ENCODE results near the gene CDH23.

The CDH23 gene

DNA sequence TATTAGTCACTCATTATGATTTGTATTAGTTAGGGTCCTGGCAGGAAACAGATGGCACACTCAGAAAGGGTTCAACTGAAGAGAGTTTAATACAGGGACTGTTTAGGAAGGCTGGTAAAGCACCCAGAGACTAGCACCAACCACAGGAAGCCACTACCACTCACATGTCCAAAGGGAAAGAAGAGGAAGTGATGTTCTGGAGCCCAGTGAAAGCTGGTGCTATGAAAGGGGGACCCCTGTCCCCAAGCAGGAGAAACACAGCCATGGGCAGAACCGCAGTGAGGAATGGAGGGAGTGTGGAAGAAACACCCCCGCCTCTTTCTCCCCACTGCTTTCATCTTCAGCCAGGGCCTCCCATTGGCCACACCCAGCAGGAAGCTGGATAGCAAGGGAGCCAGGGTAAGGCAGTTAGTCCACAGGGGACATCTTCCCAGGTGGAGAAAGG lies 379.8 kb downstream of the CDH23 start:
- H3K27me3 Mint-ChIP-seq, result no peaks in the 10 kb centered on the region
- no peak for ATAC-seq (ENCODE audit: low read depth)
- H3K27ac Mint-ChIP-seq, result peak overlapping the region; percentile 20
- no peak for DNase-seq (ENCODE audit: low spot score in 2 of 2)
- H3K9me3 Mint-ChIP-seq, result peaks cover 1% of the 10 kb centered on the region
- H3K4me3 Mint-ChIP-seq, result peak overlapping the region; percentile 7
- H3K4me1 Mint-ChIP-seq, result peaks cover 43% of the 10 kb centered on the region
- H3K36me3 Mint-ChIP-seq, result no peaks in the 10 kb centered on the region

DNA sequence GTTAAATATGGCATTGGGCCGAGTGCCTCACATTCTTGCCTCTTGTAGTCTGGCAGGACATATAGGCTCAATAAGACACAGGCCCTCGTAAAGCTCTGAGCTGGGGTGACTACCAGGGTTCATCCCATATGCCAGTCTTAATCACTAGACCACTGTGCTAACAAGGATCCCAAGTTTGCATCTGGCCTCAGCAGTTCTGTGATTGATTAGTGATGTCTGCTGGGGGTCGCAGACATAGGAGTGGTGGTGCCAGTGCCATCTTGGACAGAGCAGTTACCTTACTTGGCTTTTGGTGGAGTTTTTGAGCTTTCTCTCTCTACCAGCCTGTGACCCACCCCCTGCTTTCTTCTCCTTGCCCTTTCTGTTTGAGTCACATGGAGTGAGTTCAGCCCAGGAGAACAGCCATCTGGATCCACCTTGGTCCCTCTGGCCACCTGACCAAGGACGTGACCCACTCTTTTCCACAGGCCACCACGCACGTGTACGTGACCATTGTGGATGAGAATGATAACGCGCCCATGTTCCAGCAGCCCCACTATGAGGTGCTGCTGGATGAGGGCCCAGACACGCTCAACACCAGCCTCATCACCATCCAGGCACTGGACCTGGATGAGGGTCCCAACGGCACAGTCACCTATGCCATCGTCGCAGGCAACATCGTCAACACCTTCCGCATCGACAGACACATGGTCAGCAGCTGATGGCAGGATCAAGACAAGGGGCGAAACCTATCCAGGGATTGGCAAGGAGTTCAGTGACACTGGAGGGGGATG lies 380.7 kb downstream of the CDH23 start:
- ATAC-seq (ENCODE audit: low read depth) (no peak), DNase-seq (ENCODE audit: low spot score in 2 of 2) (no peak)
- Mint-ChIP-seq H3K4me1 (peaks cover 34% of the 10 kb centered on the region), H3K36me3 (no peaks in the 10 kb centered on the region), H3K4me3 (no peak overlapping the region), H3K27me3 (no peaks in the 10 kb centered on the region), H3K9me3 (peaks cover 1% of the 10 kb centered on the region), H3K27ac (no peak overlapping the region)

DNA sequence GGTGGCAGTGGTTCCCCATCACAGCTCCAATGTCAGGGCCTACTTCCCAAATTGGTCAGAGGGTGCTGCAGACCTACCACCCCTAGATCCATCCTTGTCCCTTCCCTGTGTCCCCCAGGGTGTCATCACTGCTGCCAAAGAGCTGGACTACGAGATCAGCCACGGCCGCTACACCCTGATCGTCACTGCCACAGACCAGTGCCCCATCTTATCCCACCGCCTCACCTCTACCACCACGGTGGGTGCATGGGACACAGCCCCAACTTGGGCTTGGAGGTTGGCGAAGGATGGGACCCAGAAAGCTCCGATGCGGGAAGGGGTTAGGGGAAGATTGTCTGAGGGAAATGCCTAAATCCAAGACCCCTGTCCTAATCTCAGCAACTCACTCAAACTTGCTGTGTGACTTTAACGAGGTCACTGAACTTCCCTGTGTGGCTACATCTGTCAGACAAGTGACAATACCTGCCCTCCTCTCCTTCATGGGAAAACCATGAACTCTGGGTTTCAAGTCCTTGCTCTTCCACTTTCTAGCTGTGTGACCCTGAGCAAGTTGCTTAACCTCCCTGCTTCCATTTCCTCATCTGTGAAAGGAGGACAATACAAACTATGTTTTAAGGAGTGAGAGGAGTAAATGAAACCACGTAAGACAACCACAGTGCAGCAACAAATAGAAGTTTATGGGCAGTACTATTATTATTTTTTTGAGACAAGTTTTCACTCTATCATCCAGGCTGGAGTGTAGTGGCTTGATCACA lies 381.5 kb downstream of the CDH23 start:
- peaks cover 1% of the 10 kb centered on the region for H3K9me3 Mint-ChIP-seq
- H3K4me1 Mint-ChIP-seq, result peaks cover 37% of the 10 kb centered on the region
- H3K4me3 Mint-ChIP-seq, result no peak overlapping the region
- DNase-seq (ENCODE audit: low spot score in 2 of 2) (no peak), ATAC-seq (ENCODE audit: low read depth) (no peak)
- no peak overlapping the region for H3K27ac Mint-ChIP-seq
- H3K27me3 Mint-ChIP-seq, result no peaks in the 10 kb centered on the region
- H3K36me3 Mint-ChIP-seq, result no peaks in the 10 kb centered on the region

DNA sequence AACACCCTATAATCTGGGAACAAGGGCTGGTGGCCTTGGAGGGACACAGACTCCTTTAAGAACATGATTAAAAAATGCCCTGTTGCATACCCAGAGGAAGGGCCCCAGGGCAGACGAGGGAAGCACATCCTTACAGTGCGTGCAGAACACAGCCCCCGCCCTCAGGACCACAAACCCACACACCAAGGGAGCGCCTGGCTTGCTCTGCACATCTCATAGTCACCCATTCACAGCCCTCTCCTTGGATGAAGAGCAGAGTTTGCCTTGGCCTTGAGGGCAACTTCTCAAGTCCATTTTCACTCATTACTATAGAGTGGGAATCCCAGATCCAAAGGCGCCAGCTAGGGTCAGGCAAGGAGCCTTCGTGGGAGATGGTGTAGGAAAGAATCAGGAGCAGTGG lies 382.9 kb downstream of the CDH23 start:
- H3K4me3 Mint-ChIP-seq, result no peak overlapping the region
- H3K27me3 Mint-ChIP-seq, result peaks cover 2% of the 10 kb centered on the region
- no peak for ATAC-seq (ENCODE audit: low read depth)

GRCh38 chr10:71780156-71780555 lies 383.4 kb downstream of the CDH23 start:
- H3K4me3 Mint-ChIP-seq, result no peak overlapping the region
- peaks cover 3% of the 10 kb centered on the region for H3K27me3 Mint-ChIP-seq

More for the DNA sequence above, 382.9 kb downstream of the CDH23 start:
- peaks cover 28% of the 10 kb centered on the region for H3K4me1 Mint-ChIP-seq
- no peaks in the 10 kb centered on the region for H3K36me3 Mint-ChIP-seq
- no peak for DNase-seq (ENCODE audit: low spot score in 2 of 2)
- H3K9me3 Mint-ChIP-seq, result peaks cover 1% of the 10 kb centered on the region
- no peak overlapping the region for H3K27ac Mint-ChIP-seq

DNA sequence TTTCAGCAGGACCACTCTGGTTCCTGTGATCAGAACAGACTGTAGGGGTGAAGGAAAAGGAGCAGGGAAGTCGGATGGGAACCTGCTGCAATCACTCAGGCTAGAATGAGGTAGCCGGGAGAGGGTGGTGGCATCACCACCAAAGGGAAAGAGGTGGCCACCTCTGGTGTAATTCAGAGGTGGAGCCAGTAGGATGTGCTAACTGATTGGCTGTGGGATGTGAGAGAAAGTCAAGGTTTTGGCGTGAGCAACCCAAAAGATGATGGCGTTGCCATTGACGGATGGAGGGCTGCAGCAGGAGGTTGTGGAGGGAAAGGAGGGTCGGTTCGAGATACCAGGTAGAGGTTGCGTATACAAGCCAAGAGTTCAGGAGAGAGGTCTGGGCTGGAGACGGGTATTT lies 384.0 kb downstream of the CDH23 start:
- peaks cover 3% of the 10 kb centered on the region for H3K27me3 Mint-ChIP-seq
- no peak overlapping the region for H3K27ac Mint-ChIP-seq
- no peak overlapping the region for H3K4me3 Mint-ChIP-seq

More at GRCh38 chr10:71780156-71780555, 383.4 kb downstream of the CDH23 start:
- H3K36me3 Mint-ChIP-seq, result no peaks in the 10 kb centered on the region
- H3K27ac Mint-ChIP-seq, result no peak overlapping the region
- H3K4me1 Mint-ChIP-seq, result peaks cover 24% of the 10 kb centered on the region
- ATAC-seq (ENCODE audit: low read depth) (no peak), DNase-seq (ENCODE audit: low spot score in 2 of 2) (no peak)
- peaks cover 1% of the 10 kb centered on the region for H3K9me3 Mint-ChIP-seq

GRCh38 chr10:71782221-71782916 lies 385.6 kb downstream of the CDH23 start:
- H3K9me3 Mint-ChIP-seq, result peaks cover 1% of the 10 kb centered on the region
- no peaks in the 10 kb centered on the region for H3K36me3 Mint-ChIP-seq
- ATAC-seq (ENCODE audit: low read depth), result no peak
- peaks cover 10% of the 10 kb centered on the region for H3K4me1 Mint-ChIP-seq
- no peak overlapping the region for H3K27ac Mint-ChIP-seq
- no peak overlapping the region for H3K4me3 Mint-ChIP-seq
- DNase-seq (ENCODE audit: low spot score in 2 of 2), result no peak
- H3K27me3 Mint-ChIP-seq, result peaks cover 3% of the 10 kb centered on the region

More for the DNA sequence above, 384.0 kb downstream of the CDH23 start:
- H3K36me3 Mint-ChIP-seq, result no peaks in the 10 kb centered on the region
- ATAC-seq (ENCODE audit: low read depth) (no peak), DNase-seq (ENCODE audit: low spot score in 2 of 2) (no peak)
- H3K9me3 Mint-ChIP-seq, result peaks cover 1% of the 10 kb centered on the region
- H3K4me1 Mint-ChIP-seq, result peaks cover 18% of the 10 kb centered on the region

DNA sequence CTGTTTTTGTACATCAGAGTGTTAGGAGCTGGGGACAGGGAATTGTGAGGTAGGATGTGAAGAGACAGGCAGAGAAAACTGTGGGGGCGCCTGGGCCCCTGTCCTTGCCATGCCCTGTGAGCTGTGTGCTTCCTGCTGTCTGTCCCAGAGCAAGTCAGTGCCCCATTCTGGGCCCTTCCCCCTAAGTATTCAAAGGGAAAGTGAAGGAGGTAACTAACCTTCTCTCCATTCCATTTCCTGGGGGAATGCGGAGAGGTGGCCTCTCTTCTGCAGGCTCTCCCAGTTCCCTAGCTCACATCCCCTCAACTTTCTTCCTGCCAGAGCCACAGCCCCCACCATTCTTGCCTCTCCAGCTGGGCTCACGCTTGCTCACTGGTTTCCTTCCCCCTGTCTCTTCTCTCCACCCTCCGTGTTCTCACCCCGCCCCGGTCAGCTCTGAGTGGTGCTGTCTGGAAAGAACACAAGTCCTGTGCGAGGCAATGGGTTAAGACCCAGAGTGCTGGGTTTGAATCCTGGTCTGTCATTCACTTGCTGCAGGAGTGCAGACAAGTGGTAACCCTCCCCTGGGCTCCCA lies 386.3 kb downstream of the CDH23 start:
- ATAC-seq (ENCODE audit: low read depth) (no peak), DNase-seq (ENCODE audit: low spot score in 2 of 2) (no peak)
- H3K27ac Mint-ChIP-seq, result no peak overlapping the region
- no peak overlapping the region for H3K4me3 Mint-ChIP-seq
- H3K27me3 Mint-ChIP-seq, result peaks cover 3% of the 10 kb centered on the region
- H3K36me3 Mint-ChIP-seq, result no peaks in the 10 kb centered on the region
- H3K9me3 Mint-ChIP-seq, result no peaks in the 10 kb centered on the region
- peaks cover 5% of the 10 kb centered on the region for H3K4me1 Mint-ChIP-seq

DNA sequence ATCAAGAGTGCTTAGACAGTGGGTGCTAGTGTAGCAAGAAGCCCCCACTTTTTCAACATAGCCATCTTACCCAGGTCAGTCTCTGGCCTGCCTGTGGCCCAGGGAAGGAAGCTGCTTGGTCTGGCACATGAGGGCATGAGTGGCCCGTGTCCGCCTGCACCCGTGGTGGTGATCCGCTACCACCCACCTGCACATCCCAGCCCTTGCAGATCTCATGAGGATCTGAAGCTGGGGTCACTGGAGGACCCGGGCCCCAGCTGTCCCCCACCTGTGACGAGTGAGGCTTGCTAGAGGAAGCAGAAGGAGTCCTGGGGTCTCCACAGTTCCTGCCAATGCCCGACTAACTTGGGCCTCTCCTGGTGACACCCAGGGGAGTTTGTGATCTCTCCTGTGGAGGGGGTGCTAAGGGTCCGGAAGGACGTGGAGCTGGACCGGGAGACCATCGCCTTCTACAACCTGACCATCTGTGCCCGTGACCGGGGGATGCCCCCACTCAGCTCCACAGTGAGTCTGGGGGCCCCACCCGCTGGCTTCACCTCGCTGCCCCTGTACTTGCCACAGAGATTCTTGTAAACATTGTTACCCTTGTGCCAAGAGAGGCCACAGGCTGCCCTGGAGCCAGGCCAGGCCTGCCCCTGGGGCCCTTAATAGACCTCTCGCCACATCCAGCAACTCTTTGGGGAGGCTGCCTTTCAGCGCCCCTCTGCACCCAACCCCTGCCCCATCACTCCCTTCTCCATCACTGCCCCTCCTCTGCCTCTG lies 387.4 kb downstream of the CDH23 start:
- Mint-ChIP-seq H3K9me3 (no peaks in the 10 kb centered on the region), H3K4me1 (peaks cover 5% of the 10 kb centered on the region), H3K4me3 (no peak overlapping the region), H3K36me3 (no peaks in the 10 kb centered on the region), H3K27ac (no peak overlapping the region), H3K27me3 (peaks cover 3% of the 10 kb centered on the region)
- no peak for ATAC-seq (ENCODE audit: low read depth)
- no peak for DNase-seq (ENCODE audit: low spot score in 2 of 2)

GRCh38 chr10:71784679-71785272 lies 388.1 kb downstream of the CDH23 start:
- H3K36me3 Mint-ChIP-seq, result no peaks in the 10 kb centered on the region
- DNase-seq (ENCODE audit: low spot score in 2 of 2) (no peak), ATAC-seq (ENCODE audit: low read depth) (no peak)
- peaks cover 3% of the 10 kb centered on the region for H3K27me3 Mint-ChIP-seq
- peaks cover 9% of the 10 kb centered on the region for H3K4me1 Mint-ChIP-seq
- H3K27ac Mint-ChIP-seq, result no peak overlapping the region
- no peaks in the 10 kb centered on the region for H3K9me3 Mint-ChIP-seq
- no peak overlapping the region for H3K4me3 Mint-ChIP-seq

DNA sequence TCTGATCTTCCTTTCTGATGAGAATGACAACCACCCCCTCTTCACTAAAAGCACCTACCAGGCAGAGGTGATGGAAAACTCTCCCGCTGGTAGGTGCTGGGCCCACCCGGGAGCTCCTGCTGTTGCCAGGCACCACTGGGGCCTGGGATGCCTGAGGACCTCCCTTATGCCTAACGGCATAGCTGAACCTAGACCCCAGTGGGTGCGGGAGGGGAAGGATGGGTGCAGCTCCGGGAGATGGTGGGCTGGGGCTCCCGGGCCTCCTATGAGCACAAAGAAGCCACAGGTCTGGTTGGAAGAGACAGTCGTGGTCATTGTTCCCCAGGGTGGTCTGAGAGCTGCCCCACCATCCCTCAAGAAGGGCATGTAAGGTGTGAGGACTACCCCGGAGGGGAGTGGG lies 392.2 kb downstream of the CDH23 start:
- H3K4me1 Mint-ChIP-seq, result peaks cover 18% of the 10 kb centered on the region
- ATAC-seq (ENCODE audit: low read depth), result no peak
- DNase-seq (ENCODE audit: low spot score in 2 of 2), result no peak
- H3K9me3 Mint-ChIP-seq, result no peaks in the 10 kb centered on the region
- peaks cover 5% of the 10 kb centered on the region for H3K27me3 Mint-ChIP-seq
- H3K36me3 Mint-ChIP-seq, result peaks cover 2% of the 10 kb centered on the region
- no peak overlapping the region for H3K27ac Mint-ChIP-seq
- H3K4me3 Mint-ChIP-seq, result no peak overlapping the region

DNA sequence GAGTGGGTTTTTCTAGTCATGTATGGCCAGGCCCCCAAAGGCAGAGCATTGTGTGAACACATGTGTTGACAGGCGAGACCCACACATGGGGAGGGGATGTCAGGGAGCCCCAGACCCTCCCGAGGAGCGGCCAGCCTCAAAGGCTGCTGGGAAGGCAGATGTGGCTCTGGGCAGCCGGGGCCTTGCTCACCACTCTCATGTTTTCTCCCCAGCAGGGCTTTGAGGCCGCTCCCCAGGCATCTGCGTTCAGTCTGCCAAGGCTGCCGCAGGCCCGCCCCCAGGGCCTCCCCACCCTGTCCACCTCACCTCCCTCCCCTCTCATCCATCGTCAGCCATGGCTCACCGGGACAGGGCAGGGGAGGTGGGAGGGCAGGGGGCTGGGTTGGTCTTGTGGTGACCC lies 393.2 kb downstream of the CDH23 start:
- DNase-seq (ENCODE audit: low spot score in 2 of 2), result no peak

More for the DNA sequence above, 393.2 kb downstream of the CDH23 start:
- no peak overlapping the region for H3K4me3 Mint-ChIP-seq
- peaks cover 4% of the 10 kb centered on the region for H3K36me3 Mint-ChIP-seq
- H3K4me1 Mint-ChIP-seq, result peaks cover 18% of the 10 kb centered on the region
- H3K9me3 Mint-ChIP-seq, result no peaks in the 10 kb centered on the region
- H3K27me3 Mint-ChIP-seq, result peaks cover 2% of the 10 kb centered on the region
- no peak overlapping the region for H3K27ac Mint-ChIP-seq
- ATAC-seq (ENCODE audit: low read depth), result no peak
